ENCODE data around the gene SCAPER. TPM values are rescaled to one million over a fixed set of nuclear protein-coding genes. Genes with fewer than 3 reads are reported as not detected.
A peak's percentile ranks its signal among the peaks of the same experiment; 100 is the strongest.

The SCAPER gene
- total RNA-seq (2021) (21.5 and 28.5 TPM in 2 replicates), Bru-seq, nascent RNA (percentile 76 among the genes with signal in this experiment), BruChase-seq, experiment 1, labeled RNA remaining after a 2-hour chase (percentile 62 among the genes with signal in this experiment), BruChase-seq, experiment 2, labeled RNA remaining after a 6-hour chase (percentile 59 among the genes with signal in this experiment)
- long read RNA-seq, full-length matches to known transcripts = 5 of 25 reads
- long read RNA-seq, partial matches to known transcripts = 3 of 25 reads
- long read RNA-seq, other reads (novel, unspliced or antisense) = 17 of 25 reads

GRCh38 chr15:76905013-76905839 lies at the start of gene SCAPER:
SCAPER (minus strand) TSS chr15:76905340; CDS start chr15:76883817, 21,523 bp downstream.
- Histone ChIP-seq H3K27ac (ENCODE audit: low read depth, low read length, poor library complexity, severe bottlenecking) (peak within 1 kb of the TSS; percentile 85), H3K27me3 (replicated peaks; ENCODE audit: insufficient read depth, low read depth, low read length, poor library complexity) (no peaks in the 10 kb centered on the region), H3K4me3 (ENCODE audit: low read depth, low read length, poor library complexity, severe bottlenecking) (peak within 1 kb of the TSS; percentile 97), H3K9me3 (ENCODE audit: low read depth, low read length, poor library complexity, severe bottlenecking) (no peaks in the 10 kb centered on the region), H3K4me1 (ENCODE audit: insufficient read depth, low read length, poor library complexity, severe bottlenecking) (peaks cover 19% of the 10 kb centered on the region), H3K36me3 (ENCODE audit: insufficient read depth, low read length, poor library complexity, severe bottlenecking) (no peaks in the 10 kb centered on the region)
- intact Hi-C loops (cut with micrococcal nuclease; ENCODE audit: unreplicated experiment) = no loop called here
- no TSS peak for BruUV-seq (replicated peaks)
- POLR2A ChIA-PET (ENCODE audit: low non-redundant PET) = no interaction called here
- TF ChIP-seq CTCF (conservative IDR thresholded peaks at IDR 0.05; ENCODE audit: low read depth, low read length) = no peak
- TF ChIP-seq EZH2 (IDR thresholded peaks at IDR 0.05; ENCODE audit: borderline replicate concordance, low read depth, low read length, poor library complexity, severe bottlenecking) = no peak
- CTCF ChIA-PET = no interaction called here
- peak; percentile 94 for DNase-seq (ENCODE audit: low spot score)

GRCh38 chr15:76954744-76955143 lies 49.6 kb upstream of the SCAPER start:
- Histone ChIP-seq H3K27me3 (replicated peaks; ENCODE audit: insufficient read depth, low read depth, low read length, poor library complexity) (no peaks in the 10 kb centered on the region), H3K9me3 (ENCODE audit: low read depth, low read length, poor library complexity, severe bottlenecking) (no peaks in the 10 kb centered on the region), H3K36me3 (ENCODE audit: insufficient read depth, low read length, poor library complexity, severe bottlenecking) (peaks cover 9% of the 10 kb centered on the region), H3K4me1 (ENCODE audit: insufficient read depth, low read length, poor library complexity, severe bottlenecking) (no peaks in the 10 kb centered on the region), H3K4me3 (ENCODE audit: low read depth, low read length, poor library complexity, severe bottlenecking) (no peak overlapping the region), H3K27ac (ENCODE audit: low read depth, low read length, poor library complexity, severe bottlenecking) (no peak overlapping the region)
- peak; percentile 24 for DNase-seq (ENCODE audit: low spot score)
- intact Hi-C loops (cut with micrococcal nuclease; ENCODE audit: unreplicated experiment) = no loop called here
- ChIA-PET CTCF (no interaction called here), POLR2A (ENCODE audit: low non-redundant PET) (no interaction called here)
- no TSS peak for BruUV-seq (replicated peaks)
- TF ChIP-seq CTCF (conservative IDR thresholded peaks at IDR 0.05; ENCODE audit: low read depth, low read length) = no peak
- TF ChIP-seq EZH2 (IDR thresholded peaks at IDR 0.05; ENCODE audit: borderline replicate concordance, low read depth, low read length, poor library complexity, severe bottlenecking) = no peak

DNA sequence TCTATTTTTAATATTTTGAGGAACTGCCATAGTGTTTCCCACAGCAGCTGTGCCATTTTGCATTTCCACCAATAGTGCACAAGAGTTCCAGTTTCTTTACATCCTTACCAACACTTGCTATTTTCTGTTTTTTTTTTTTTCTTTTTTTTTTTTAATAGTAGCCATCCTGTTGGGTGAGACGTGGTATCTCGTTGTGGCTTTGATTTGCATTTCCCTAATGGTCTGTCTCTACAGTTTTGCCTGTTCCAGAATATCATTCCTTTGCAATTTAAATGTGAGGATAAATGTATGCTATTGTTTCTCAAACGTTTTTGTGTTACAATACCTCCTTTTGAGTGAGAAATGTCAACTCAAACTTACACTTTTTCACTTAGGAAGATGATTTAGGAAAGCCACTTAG lies 48.8 kb upstream of the SCAPER start:
- ChIA-PET POLR2A (ENCODE audit: low non-redundant PET) (no interaction called here), CTCF (no interaction called here)
- BruUV-seq (replicated peaks) = no TSS peak
- no peaks in the 10 kb centered on the region for H3K4me1 ChIP-seq (ENCODE audit: insufficient read depth, low read length, poor library complexity, severe bottlenecking)
- intact Hi-C loops (cut with micrococcal nuclease; ENCODE audit: unreplicated experiment) = no loop called here
- no peak for DNase-seq (ENCODE audit: low spot score)
- no peaks in the 10 kb centered on the region for H3K27me3 ChIP-seq (replicated peaks; ENCODE audit: insufficient read depth, low read depth, low read length, poor library complexity)
- H3K36me3 ChIP-seq (ENCODE audit: insufficient read depth, low read length, poor library complexity, severe bottlenecking) = peaks cover 18% of the 10 kb centered on the region
- H3K4me3 ChIP-seq (ENCODE audit: low read depth, low read length, poor library complexity, severe bottlenecking) = no peak overlapping the region
- no peaks in the 10 kb centered on the region for H3K9me3 ChIP-seq (ENCODE audit: low read depth, low read length, poor library complexity, severe bottlenecking)
- TF ChIP-seq EZH2 (IDR thresholded peaks at IDR 0.05; ENCODE audit: borderline replicate concordance, low read depth, low read length, poor library complexity, severe bottlenecking) = no peak
- TF ChIP-seq CTCF (conservative IDR thresholded peaks at IDR 0.05; ENCODE audit: low read depth, low read length) = no peak
- H3K27ac ChIP-seq (ENCODE audit: low read depth, low read length, poor library complexity, severe bottlenecking) = no peak overlapping the region
